ENCODE results near the gene TTC5. TPM values are rescaled to one million over a fixed set of nuclear protein-coding genes. Genes with fewer than 3 reads are reported as not detected.

Gene TTC5
- 10 to 100 TPM; 16.4 to 30.1 (median 20.3) TPM for total RNA-seq
- polyA plus RNA-seq: 10 to 100 TPM; 20.8 to 21.3 TPM
- total RNA-seq: 18.4 reads per million, percentile 48 among the genes with 10 or more reads in this experiment

- Histone ChIP-seq H3K9me3 (ENCODE audit: control insufficient read depth in 2 of 3, low read length in 3 of 3) (no peaks in the 10 kb centered on the region), H3K4me1 (ENCODE audit: control insufficient read depth in 2 of 2, insufficient read depth in 2 of 2, low read length in 2 of 2) (peaks cover 9 to 14% of the 10 kb centered on the region in 2 donors), H3K4me3 (ENCODE audit: low read length) (peak within 1 kb of the TSS; percentile 64), H3K27me3 (ENCODE audit: control insufficient read depth in 2 of 2, insufficient read depth in 2 of 2, low read length in 2 of 2) (no peaks in the 10 kb centered on the region), H3K36me3 (ENCODE audit: control insufficient read depth in 2 of 3, insufficient read depth in 3 of 3, low read length in 3 of 3) (peaks cover 4 to 14% (median 6%) of the 10 kb centered on the region in 3 experiments), H3K27ac (ENCODE audit: low read depth, low read length) (peak within 1 kb of the TSS; percentile 75)
- Mint-ChIP-seq H3K27me3 (no peaks in the 10 kb centered on the region), H3K36me3 (peaks cover 0 to 19% (median 19%) of the 10 kb centered on the region in 5 donors), H3K27ac (peak within 1 kb of the TSS; percentile 78 to 95 (median 90)), H3K4me1 (peaks cover 22 to 44% (median 38%) of the 10 kb centered on the region in 7 donors), H3K9me3 (peaks cover 0 to 4% (median 0%) of the 10 kb centered on the region in 11 donors), H3K4me3 (peak within 1 kb of the TSS; percentile 88 to 99 (median 94))
- intact Hi-C loops (cut with micrococcal nuclease): loop anchor here in 1 of 2 donors (1.0 kb wide), 1 partner anchor 38 kb away; the partner anchor contains the start of gene PARP2
- ChIA-PET CTCF (interaction anchor here (1.0 kb wide), 1 partner anchor 303 kb away, joined by 4 read pairs; no protein-coding TSS in a partner anchor), POLR2A (interaction anchor here (2.7 kb wide), 1 partner anchor 13 kb away, joined by 10 read pairs; no protein-coding TSS in a partner anchor)
- ATAC-seq (peak; percentile 100), DNase-seq (peak; percentile 82 to 96 (median 89))
These were observed at the start of gene TTC5 for GRCh38 chr14:20305265-20306078. TSS of gene TTC5 (minus strand) at chr14:20305951. CDS start at chr14:20305937, 14 bp downstream.

- ChIA-PET CTCF (interaction anchor here (0.6 to 3.3 kb wide), 3 partner anchors 23 to 95 kb away, joined by 3 to 14 read pairs (median 4); no protein-coding TSS in a partner anchor), POLR2A (no interaction called here)
- Histone ChIP-seq H3K27ac (ENCODE audit: low read depth, low read length) (no peak overlapping the region), H3K36me3 (ENCODE audit: control insufficient read depth in 2 of 3, insufficient read depth in 3 of 3, low read length in 3 of 3) (peaks cover 6 to 59% (median 12%) of the 10 kb centered on the region in 3 experiments), H3K27me3 (ENCODE audit: control insufficient read depth in 2 of 2, insufficient read depth in 2 of 2, low read length in 2 of 2) (no peaks in the 10 kb centered on the region), H3K9me3 (ENCODE audit: control insufficient read depth in 2 of 3, low read length in 3 of 3) (no peaks in the 10 kb centered on the region), H3K4me3 (ENCODE audit: low read length) (no peak overlapping the region), H3K4me1 (ENCODE audit: control insufficient read depth in 2 of 2, insufficient read depth in 2 of 2, low read length in 2 of 2) (no peaks in the 10 kb centered on the region)
- H3K27ac Mint-ChIP-seq: no peak overlapping the region
- H3K27me3 Mint-ChIP-seq: no peaks in the 10 kb centered on the region
- H3K36me3 Mint-ChIP-seq: peaks cover 0 to 45% (median 22%) of the 10 kb centered on the region in 5 donors
- H3K9me3 Mint-ChIP-seq: no peaks in the 10 kb centered on the region
- ATAC-seq (no peak), DNase-seq (no peak)
- intact Hi-C loops (cut with micrococcal nuclease): loop anchor here in 1 of 2 donors (1.0 kb wide), 1 partner anchor 24 kb away; no protein-coding TSS in a partner anchor
- H3K4me1 Mint-ChIP-seq: peaks cover 0 to 5% (median under 1%) of the 10 kb centered on the region in 7 donors
- no peak overlapping the region for H3K4me3 Mint-ChIP-seq
These were observed 45.1 kb upstream of the TTC5 start for GRCh38 chr14:20350860-20351259.

- Mint-ChIP-seq H3K9me3 (no peaks in the 10 kb centered on the region), H3K36me3 (peaks cover 4 to 46% (median 27%) of the 10 kb centered on the region in 5 donors), H3K27ac (peak overlapping the region in 1 of 9 donors; percentile 23), H3K4me1 (peaks cover 2 to 9% (median 4%) of the 10 kb centered on the region in 7 donors), H3K27me3 (no peaks in the 10 kb centered on the region), H3K4me3 (no peak overlapping the region)
- intact Hi-C loops (cut with micrococcal nuclease): no loop called here
- no peak overlapping the region for H3K4me3 ChIP-seq (ENCODE audit: low read length)
- no peaks in the 10 kb centered on the region for H3K9me3 ChIP-seq (ENCODE audit: control insufficient read depth in 2 of 3, low read length in 3 of 3)
- H3K27ac ChIP-seq (ENCODE audit: low read depth, low read length): no peak overlapping the region
- H3K4me1 ChIP-seq (ENCODE audit: control insufficient read depth in 2 of 2, insufficient read depth in 2 of 2, low read length in 2 of 2): no peaks in the 10 kb centered on the region
- H3K27me3 ChIP-seq (ENCODE audit: control insufficient read depth in 2 of 2, insufficient read depth in 2 of 2, low read length in 2 of 2): no peaks in the 10 kb centered on the region
- DNase-seq (no peak), ATAC-seq (no peak)
- CTCF ChIA-PET: interaction anchor here (1.1 to 3.3 kb wide), 2 partner anchors 22 to 24 kb away, joined by 4 to 14 read pairs; no protein-coding TSS in a partner anchor
- peaks cover 6 to 54% (median 10%) of the 10 kb centered on the region in 3 experiments for H3K36me3 ChIP-seq (ENCODE audit: control insufficient read depth in 2 of 3, insufficient read depth in 3 of 3, low read length in 3 of 3)
- POLR2A ChIA-PET: no interaction called here
These were observed 44.5 kb upstream of the TTC5 start for GRCh38 chr14:20350282-20350681.

- ChIA-PET CTCF (interaction anchor here (3.3 kb wide), 1 partner anchor 20 kb away, joined by 14 read pairs; no protein-coding TSS in a partner anchor), POLR2A (no interaction called here)
- intact Hi-C loops (cut with micrococcal nuclease): no loop called here
- H3K4me3 ChIP-seq (ENCODE audit: low read length): no peak overlapping the region
- H3K4me1 Mint-ChIP-seq: peaks cover 9 to 27% (median 15%) of the 10 kb centered on the region in 7 donors
- H3K36me3 Mint-ChIP-seq: peaks cover 4 to 31% (median 20%) of the 10 kb centered on the region in 5 donors
- H3K27ac Mint-ChIP-seq: no peak overlapping the region
- H3K4me3 Mint-ChIP-seq: no peak overlapping the region
- H3K9me3 ChIP-seq (ENCODE audit: control insufficient read depth in 2 of 3, low read length in 3 of 3): no peaks in the 10 kb centered on the region
- peaks cover 4 to 5% of the 10 kb centered on the region in 2 donors for H3K4me1 ChIP-seq (ENCODE audit: control insufficient read depth in 2 of 2, insufficient read depth in 2 of 2, low read length in 2 of 2)
- no peaks in the 10 kb centered on the region for H3K27me3 ChIP-seq (ENCODE audit: control insufficient read depth in 2 of 2, insufficient read depth in 2 of 2, low read length in 2 of 2)
- H3K27ac ChIP-seq (ENCODE audit: low read depth, low read length): no peak overlapping the region
- H3K9me3 Mint-ChIP-seq: peaks cover 0 to 6% (median 0%) of the 10 kb centered on the region in 11 donors
- H3K27me3 Mint-ChIP-seq: no peaks in the 10 kb centered on the region
- DNase-seq (no peak), ATAC-seq (no peak)
- peaks cover 4 to 40% (median 6%) of the 10 kb centered on the region in 3 experiments for H3K36me3 ChIP-seq (ENCODE audit: control insufficient read depth in 2 of 3, insufficient read depth in 3 of 3, low read length in 3 of 3)
These were observed 42.0 kb upstream of the TTC5 start for GRCh38 chr14:20347747-20348146.

- POLR2A ChIA-PET: no interaction called here
These were observed 41.0 kb upstream of the TTC5 start for GRCh38 chr14:20346713-20347112.

GRCh38 chr14:20345366-20345765 lies 39.6 kb upstream of the TTC5 start:
- H3K4me1 ChIP-seq (ENCODE audit: control insufficient read depth in 2 of 2, insufficient read depth in 2 of 2, low read length in 2 of 2): peaks cover 4 to 5% of the 10 kb centered on the region in 2 donors
- ChIA-PET POLR2A (interaction anchor here (0.6 kb wide), 1 partner anchor 12 kb away, joined by 3 read pairs; no protein-coding TSS in a partner anchor), CTCF (interaction anchor here (1.0 kb wide), 1 partner anchor 17 kb away, joined by 3 read pairs; no protein-coding TSS in a partner anchor)
- intact Hi-C loops (cut with micrococcal nuclease): no loop called here
- H3K36me3 ChIP-seq (ENCODE audit: control insufficient read depth in 2 of 3, insufficient read depth in 3 of 3, low read length in 3 of 3): peaks cover under 1 to 17% (median 2%) of the 10 kb centered on the region in 3 experiments
- H3K9me3 Mint-ChIP-seq: peaks cover 0 to 6% (median 0%) of the 10 kb centered on the region in 11 donors
- ATAC-seq: no peak
- H3K27ac ChIP-seq (ENCODE audit: low read depth, low read length): no peak overlapping the region
- H3K4me3 ChIP-seq (ENCODE audit: low read length): no peak overlapping the region
- peak overlapping the region in 5 of 9 donors; percentile 45 to 97 (median 54) for H3K27ac Mint-ChIP-seq
- H3K27me3 Mint-ChIP-seq: no peaks in the 10 kb centered on the region
- no peaks in the 10 kb centered on the region for H3K9me3 ChIP-seq (ENCODE audit: control insufficient read depth in 2 of 3, low read length in 3 of 3)
- DNase-seq: no peak
- H3K4me3 Mint-ChIP-seq: peak overlapping the region in 3 of 10 donors; percentile 4 to 51 (median 38)
- H3K36me3 Mint-ChIP-seq: peaks cover 4 to 20% (median 18%) of the 10 kb centered on the region in 5 donors
- no peaks in the 10 kb centered on the region for H3K27me3 ChIP-seq (ENCODE audit: control insufficient read depth in 2 of 2, insufficient read depth in 2 of 2, low read length in 2 of 2)
- H3K4me1 Mint-ChIP-seq: peaks cover 9 to 27% (median 15%) of the 10 kb centered on the region in 7 donors

More at GRCh38 chr14:20346713-20347112, 41.0 kb upstream of the TTC5 start:
- intact Hi-C loops (cut with micrococcal nuclease): no loop called here
- CTCF ChIA-PET: no interaction called here
- H3K36me3 ChIP-seq (ENCODE audit: control insufficient read depth in 2 of 3, insufficient read depth in 3 of 3, low read length in 3 of 3): peaks cover 4 to 29% (median 6%) of the 10 kb centered on the region in 3 experiments
- Mint-ChIP-seq H3K27me3 (no peaks in the 10 kb centered on the region), H3K9me3 (peaks cover 0 to 6% (median 0%) of the 10 kb centered on the region in 11 donors), H3K4me3 (no peak overlapping the region), H3K36me3 (peaks cover 4 to 26% (median 20%) of the 10 kb centered on the region in 5 donors), H3K4me1 (peaks cover 9 to 27% (median 15%) of the 10 kb centered on the region in 7 donors), H3K27ac (no peak overlapping the region)
- no peak for DNase-seq
- no peaks in the 10 kb centered on the region for H3K9me3 ChIP-seq (ENCODE audit: control insufficient read depth in 2 of 3, low read length in 3 of 3)
- peaks cover 4 to 5% of the 10 kb centered on the region in 2 donors for H3K4me1 ChIP-seq (ENCODE audit: control insufficient read depth in 2 of 2, insufficient read depth in 2 of 2, low read length in 2 of 2)
- no peak overlapping the region for H3K4me3 ChIP-seq (ENCODE audit: low read length)
- no peak overlapping the region for H3K27ac ChIP-seq (ENCODE audit: low read depth, low read length)
- no peak for ATAC-seq
- H3K27me3 ChIP-seq (ENCODE audit: control insufficient read depth in 2 of 2, insufficient read depth in 2 of 2, low read length in 2 of 2): no peaks in the 10 kb centered on the region
